ENCODE data around the gene PLA2R1. TPM values are rescaled to one million over a fixed set of nuclear protein-coding genes. Genes with fewer than 3 reads are reported as not detected.
A peak's percentile ranks its signal among the peaks of the same experiment; 100 is the strongest.

PLA2R1 gene
- total and polyA plus RNA-seq, 10 of the 15 experiments (the other 5 are each of a cell fraction or from before 2014, with no cell fraction given), result 0.01 to 0.05 (median 0.02) TPM; not detected in 6

- TF ChIP-seq CUX1 (IDR thresholded peaks at IDR 0.05; ENCODE audit: insufficient replicate concordance, low read depth, low read length) (no peak), SIN3A (IDR thresholded peaks at IDR 0.05; ENCODE audit: low read depth, low read length) (no peak), RCOR1 (conservative IDR thresholded peaks at IDR 0.05; ENCODE audit: low read depth, low read length) (no peak), GATAD2B (conservative IDR thresholded peaks at IDR 0.05; ENCODE audit: low read depth) (no peak), IRF4 (IDR thresholded peaks at IDR 0.05; ENCODE audit: low read depth, low read length) (no peak), RUNX3 (IDR thresholded peaks at IDR 0.05; ENCODE audit: low read length) (peak; percentile 81), USF2 (IDR thresholded peaks at IDR 0.05; ENCODE audit: borderline replicate concordance, low read depth, low read length) (no peak), DPF2 (IDR thresholded peaks at IDR 0.05) (peak; percentile 21; the same call in 1 of the 2 replicates), TBL1XR1 (IDR thresholded peaks at IDR 0.05; ENCODE audit: low read depth, low read length) (no peak), POLR2AphosphoS5 (IDR thresholded peaks at IDR 0.05; ENCODE audit: low read length) (no peak)
Measured at GRCh38 chr2:159922563-159922962, 139.9 kb downstream of the PLA2R1 start (continued).
